Parathyroid adenoma (tissue), 2 donors: ENCODE data around the gene GFPT2.

Experiments used
- H2AFZ ChIP-seq: fragments of 300-600 bp; sonication (generic); one replicate; pipeline ENCODE4 v1.7.0; 2017; ENCODE audit warnings: antibody characterized with exemption, mild to moderate bottlenecking
- H3K27ac ChIP-seq: fragments of 300-600 bp; sonication (generic); one replicate; pipeline ENCODE4 v1.7.0; 2017
- H3K27me3 ChIP-seq: fragments of 300-600 bp; sonication (generic); one replicate; pipeline ENCODE4 v1.7.0; 2017; ENCODE audit warnings: low read length; ENCODE audit not compliant: control insufficient read depth, insufficient read depth
- H3K36me3 ChIP-seq: fragments of 300-600 bp; sonication (generic); one replicate; pipeline ENCODE4 v1.7.0; 2017; ENCODE audit warnings: low read length; ENCODE audit not compliant: control insufficient read depth, insufficient read depth
- H3K4me1 ChIP-seq: fragments of 300-600 bp; sonication (generic); one replicate; pipeline ENCODE4 v1.7.0; 2017; ENCODE audit warnings: control low read depth
- H3K4me2 ChIP-seq: fragments of 300-600 bp; sonication (generic); one replicate; pipeline ENCODE4 v1.7.0; 2017; ENCODE audit warnings: low read length
- H3K4me3 ChIP-seq: fragments of 300-600 bp; sonication (generic); one replicate; pipeline ENCODE4 v1.7.0; 2017; ENCODE audit warnings: low read depth, low read length
- H3K79me2 ChIP-seq: fragments of 300-600 bp; sonication (generic); one replicate; pipeline ENCODE4 v1.7.0; 2017; ENCODE audit warnings: control low read depth
- H3K9ac ChIP-seq: fragments of 300-600 bp; sonication (generic); one replicate; pipeline ENCODE4 v1.7.0; 2017; ENCODE audit warnings: mild to moderate bottlenecking
- H3K9me3 ChIP-seq: fragments of 300-600 bp; sonication (generic); one replicate; pipeline ENCODE4 v1.7.0; 2017; ENCODE audit warnings: low read length; ENCODE audit not compliant: control insufficient read depth
- CTCF ChIP-seq: fragments of 300-600 bp; sonication (generic); IDR thresholded peaks from one replicate; pipeline ENCODE4 v1.7.0; 2017; ENCODE audit warnings: antibody characterized with exemption, mild to moderate bottlenecking
- donor health status: primary hyperparathyroidism.

The GFPT2 gene

GRCh38 chr5:180354966-180355365 lies 1.8 kb upstream of the GFPT2 start:
- Histone ChIP-seq H3K4me2 (no peak overlapping the region), H3K27me3 (no peaks in the 10 kb centered on the region), H3K79me2 (no peaks in the 10 kb centered on the region), H3K27ac (no peak overlapping the region), H3K9me3 (no peaks in the 10 kb centered on the region), H2AFZ (no peak overlapping the region), H3K4me3 (no peak overlapping the region), H3K9ac (no peak overlapping the region), H3K36me3 (no peaks in the 10 kb centered on the region), H3K4me1 (no peaks in the 10 kb centered on the region)
- TF ChIP-seq CTCF = no peak

- Histone ChIP-seq H3K27me3 (no peaks in the 10 kb centered on the region), H3K4me3 (peak overlapping the region; percentile 74), H2AFZ (peak overlapping the region; percentile 96), H3K4me1 (no peaks in the 10 kb centered on the region), H3K9ac (no peak overlapping the region), H3K4me2 (peak overlapping the region; percentile 96), H3K79me2 (no peaks in the 10 kb centered on the region), H3K27ac (no peak overlapping the region), H3K9me3 (no peaks in the 10 kb centered on the region), H3K36me3 (no peaks in the 10 kb centered on the region)
- no peak for TF ChIP-seq CTCF
Observed at GRCh38 chr5:180353980-180354452, 880 bp upstream of the GFPT2 start.

- Histone ChIP-seq H2AFZ (peak overlapping the region; percentile 96), H3K9ac (no peak overlapping the region), H3K36me3 (no peaks in the 10 kb centered on the region), H3K9me3 (no peaks in the 10 kb centered on the region), H3K79me2 (no peaks in the 10 kb centered on the region), H3K27ac (no peak overlapping the region), H3K27me3 (no peaks in the 10 kb centered on the region), H3K4me3 (peak overlapping the region; percentile 74), H3K4me1 (no peaks in the 10 kb centered on the region), H3K4me2 (peak overlapping the region; percentile 96)
- TF ChIP-seq CTCF = no peak
Observed at GRCh38 chr5:180352116-180353047, 754 bp downstream of the GFPT2 start.

- H3K4me2 ChIP-seq = no peak overlapping the region
- TF ChIP-seq CTCF = no peak
- H3K9ac ChIP-seq = no peak overlapping the region
- H3K79me2 ChIP-seq = no peaks in the 10 kb centered on the region
- H3K4me1 ChIP-seq = no peaks in the 10 kb centered on the region
- H2AFZ ChIP-seq = no peak overlapping the region
- no peaks in the 10 kb centered on the region for H3K36me3 ChIP-seq
- H3K27me3 ChIP-seq = no peaks in the 10 kb centered on the region
- H3K9me3 ChIP-seq = no peaks in the 10 kb centered on the region
- no peak overlapping the region for H3K4me3 ChIP-seq
- no peak overlapping the region for H3K27ac ChIP-seq
Observed at GRCh38 chr5:180350711-180351465, 2.2 kb downstream of the GFPT2 start.
